Parathyroid adenoma (tissue), 2 donors: ENCODE data around the gene CTXN1.

Source experiments
- H2AFZ ChIP-seq: fragments of 300-600 bp; sonication (generic); one replicate; pipeline ENCODE4 v1.7.0; 2017; ENCODE audit warnings: antibody characterized with exemption, mild to moderate bottlenecking
- H3K27ac ChIP-seq: fragments of 300-600 bp; sonication (generic); one replicate; pipeline ENCODE4 v1.7.0; 2017
- H3K27me3 ChIP-seq: fragments of 300-600 bp; sonication (generic); one replicate; pipeline ENCODE4 v1.7.0; 2017; ENCODE audit warnings: low read length; ENCODE audit not compliant: control insufficient read depth, insufficient read depth
- H3K36me3 ChIP-seq: fragments of 300-600 bp; sonication (generic); one replicate; pipeline ENCODE4 v1.7.0; 2017; ENCODE audit warnings: low read length; ENCODE audit not compliant: control insufficient read depth, insufficient read depth
- H3K4me1 ChIP-seq: fragments of 300-600 bp; sonication (generic); one replicate; pipeline ENCODE4 v1.7.0; 2017; ENCODE audit warnings: control low read depth
- H3K4me2 ChIP-seq: fragments of 300-600 bp; sonication (generic); one replicate; pipeline ENCODE4 v1.7.0; 2017; ENCODE audit warnings: low read length
- H3K4me3 ChIP-seq: fragments of 300-600 bp; sonication (generic); one replicate; pipeline ENCODE4 v1.7.0; 2017; ENCODE audit warnings: low read depth, low read length
- H3K79me2 ChIP-seq: fragments of 300-600 bp; sonication (generic); one replicate; pipeline ENCODE4 v1.7.0; 2017; ENCODE audit warnings: control low read depth
- H3K9ac ChIP-seq: fragments of 300-600 bp; sonication (generic); one replicate; pipeline ENCODE4 v1.7.0; 2017; ENCODE audit warnings: mild to moderate bottlenecking
- H3K9me3 ChIP-seq: fragments of 300-600 bp; sonication (generic); one replicate; pipeline ENCODE4 v1.7.0; 2017; ENCODE audit warnings: low read length; ENCODE audit not compliant: control insufficient read depth
- TF ChIP-seq, protein P1 (sequence below): fragments of 300-600 bp; sonication (generic); IDR thresholded peaks from one replicate; pipeline ENCODE4 v1.7.0; 2017; ENCODE audit warnings: antibody characterized with exemption, mild to moderate bottlenecking
- donor health status: primary hyperparathyroidism.

CTXN1 gene

DNA sequence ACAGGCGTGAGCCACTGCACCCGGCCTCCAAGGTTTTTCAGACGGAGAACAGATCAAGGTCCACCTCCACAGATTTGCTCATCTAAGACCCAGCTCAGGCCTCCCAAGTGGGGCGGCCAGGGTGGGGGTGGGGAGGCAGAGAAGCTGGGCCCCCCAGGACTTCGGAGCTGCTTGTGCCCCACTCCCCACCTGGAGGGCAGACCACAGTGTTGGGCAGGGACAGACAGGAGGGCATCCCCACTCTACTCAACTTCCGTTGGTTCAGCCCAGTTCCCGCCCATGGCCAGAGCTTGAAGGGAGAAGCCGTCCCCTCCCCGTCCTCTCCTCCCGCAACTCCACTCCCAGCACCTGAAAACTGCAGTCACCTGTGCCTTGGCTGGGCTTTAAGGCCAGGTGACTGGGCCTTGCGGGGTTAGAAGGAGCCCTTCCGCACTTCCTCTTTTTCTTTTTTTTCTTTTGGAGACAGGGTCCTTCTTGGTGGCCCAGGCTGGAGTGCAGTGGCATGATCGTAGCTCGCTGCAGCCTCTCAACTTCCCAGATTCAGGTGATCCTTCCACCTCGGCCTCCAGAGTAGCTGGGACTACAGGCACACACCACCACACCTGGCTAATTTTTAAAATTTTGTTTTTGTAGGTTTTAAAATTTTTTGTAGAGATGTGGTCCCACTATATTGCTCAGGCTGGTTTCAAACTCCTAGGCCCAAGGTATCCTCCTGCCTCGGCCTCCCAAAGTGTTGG, 38.4 kb downstream of the CTXN1 start:
- no peaks in the 10 kb centered on the region for H3K4me1 ChIP-seq
- peak overlapping the region; percentile 50 for H3K4me2 ChIP-seq
- peak overlapping the region; percentile 72 for H2AFZ ChIP-seq
- H3K4me3 ChIP-seq: no peak overlapping the region
- no peak overlapping the region for H3K27ac ChIP-seq
- no peaks in the 10 kb centered on the region for H3K36me3 ChIP-seq
- no peaks in the 10 kb centered on the region for H3K79me2 ChIP-seq
- H3K9me3 ChIP-seq: no peaks in the 10 kb centered on the region
- no peak overlapping the region for H3K9ac ChIP-seq
- TF ChIP-seq, protein P1, sequence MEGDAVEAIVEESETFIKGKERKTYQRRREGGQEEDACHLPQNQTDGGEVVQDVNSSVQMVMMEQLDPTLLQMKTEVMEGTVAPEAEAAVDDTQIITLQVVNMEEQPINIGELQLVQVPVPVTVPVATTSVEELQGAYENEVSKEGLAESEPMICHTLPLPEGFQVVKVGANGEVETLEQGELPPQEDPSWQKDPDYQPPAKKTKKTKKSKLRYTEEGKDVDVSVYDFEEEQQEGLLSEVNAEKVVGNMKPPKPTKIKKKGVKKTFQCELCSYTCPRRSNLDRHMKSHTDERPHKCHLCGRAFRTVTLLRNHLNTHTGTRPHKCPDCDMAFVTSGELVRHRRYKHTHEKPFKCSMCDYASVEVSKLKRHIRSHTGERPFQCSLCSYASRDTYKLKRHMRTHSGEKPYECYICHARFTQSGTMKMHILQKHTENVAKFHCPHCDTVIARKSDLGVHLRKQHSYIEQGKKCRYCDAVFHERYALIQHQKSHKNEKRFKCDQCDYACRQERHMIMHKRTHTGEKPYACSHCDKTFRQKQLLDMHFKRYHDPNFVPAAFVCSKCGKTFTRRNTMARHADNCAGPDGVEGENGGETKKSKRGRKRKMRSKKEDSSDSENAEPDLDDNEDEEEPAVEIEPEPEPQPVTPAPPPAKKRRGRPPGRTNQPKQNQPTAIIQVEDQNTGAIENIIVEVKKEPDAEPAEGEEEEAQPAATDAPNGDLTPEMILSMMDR: no peak
- no peaks in the 10 kb centered on the region for H3K27me3 ChIP-seq

DNA sequence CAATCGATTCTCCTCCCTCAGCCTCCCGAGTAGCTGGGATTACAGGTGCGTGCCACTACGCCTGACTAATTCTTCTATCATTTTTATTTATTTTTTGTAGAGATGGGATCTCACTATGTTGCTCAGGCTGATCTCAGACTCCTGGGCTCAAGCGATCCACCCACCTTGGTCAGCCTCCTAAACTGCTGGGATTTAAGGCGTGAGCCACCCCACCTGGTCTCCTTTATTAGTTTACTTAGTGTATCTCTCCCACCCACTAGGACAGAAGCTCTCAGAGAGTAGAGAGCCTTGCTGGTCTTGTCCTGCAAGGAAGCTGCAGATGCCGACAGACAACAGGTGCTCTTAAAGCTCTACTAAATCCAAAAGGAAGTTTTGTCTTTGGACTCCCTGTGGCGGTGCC, 40.1 kb downstream of the CTXN1 start:
- H3K4me1 ChIP-seq: no peaks in the 10 kb centered on the region
- H3K9me3 ChIP-seq: no peaks in the 10 kb centered on the region
- no peak overlapping the region for H2AFZ ChIP-seq
- H3K4me2 ChIP-seq: no peak overlapping the region
- no peaks in the 10 kb centered on the region for H3K36me3 ChIP-seq
- H3K27me3 ChIP-seq: no peaks in the 10 kb centered on the region
- no peak overlapping the region for H3K4me3 ChIP-seq
- H3K79me2 ChIP-seq: no peaks in the 10 kb centered on the region
- H3K27ac ChIP-seq: no peak overlapping the region
- TF ChIP-seq, protein P1: no peak
- no peak overlapping the region for H3K9ac ChIP-seq

DNA sequence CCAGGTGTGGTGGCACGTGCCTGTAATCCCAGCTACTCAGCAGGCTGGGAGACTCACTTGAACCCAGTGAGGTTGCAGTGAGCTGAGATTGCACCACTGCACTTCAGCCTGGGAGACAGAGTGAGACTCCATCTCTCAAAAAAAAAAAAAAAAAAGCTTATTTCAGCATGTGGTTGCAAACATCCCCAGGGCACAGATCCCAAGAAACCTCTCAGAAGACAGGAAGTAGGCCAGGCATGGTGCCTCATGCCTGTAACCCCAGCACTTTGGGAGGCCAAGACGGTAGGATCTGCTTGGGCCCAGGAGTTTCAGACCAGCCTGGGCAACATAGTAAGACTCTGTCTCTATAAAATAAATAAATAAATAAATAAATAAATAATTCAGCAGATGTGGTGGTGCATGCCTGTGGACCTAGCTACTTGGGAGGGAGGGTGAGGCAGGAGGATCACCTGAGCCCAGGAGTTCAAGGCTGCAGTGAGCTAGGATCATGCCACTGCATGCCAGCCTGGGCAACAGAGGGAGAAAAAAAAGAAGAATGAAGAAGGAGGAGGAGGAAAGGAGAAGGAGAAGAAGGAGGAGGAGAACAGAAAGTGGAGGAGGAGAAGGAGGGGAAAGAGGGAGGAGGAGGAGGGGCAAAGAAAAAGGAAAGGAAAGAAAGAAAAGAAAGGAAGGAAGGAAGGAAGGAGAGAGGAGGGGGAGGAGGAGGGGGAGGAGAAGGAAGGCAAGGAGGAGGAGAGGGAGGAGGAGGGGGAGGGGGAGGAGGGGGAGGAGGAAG, 42.0 kb downstream of the CTXN1 start:
- Histone ChIP-seq H2AFZ (no peak overlapping the region), H3K4me2 (no peak overlapping the region), H3K27me3 (no peaks in the 10 kb centered on the region)

DNA sequence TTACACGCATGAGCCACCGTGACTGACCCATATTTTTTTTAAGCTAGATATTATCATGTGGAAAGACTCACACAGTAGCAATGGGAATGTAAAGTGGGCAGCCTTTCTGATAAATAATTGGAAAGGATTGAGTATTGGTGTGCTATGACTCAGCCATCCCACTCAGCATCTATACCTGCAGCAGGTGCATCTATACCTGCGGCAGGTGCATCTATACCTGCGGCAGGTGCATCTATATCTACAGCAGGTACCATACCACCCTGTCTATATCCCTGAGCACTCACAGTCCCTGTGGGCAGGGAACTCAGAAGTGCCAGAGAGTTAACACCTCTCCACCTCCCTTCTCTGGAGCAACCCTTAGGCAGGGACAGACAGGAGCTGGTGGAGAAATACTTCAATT, 42.8 kb downstream of the CTXN1 start:
- Histone ChIP-seq H3K79me2 (no peaks in the 10 kb centered on the region), H3K27ac (no peak overlapping the region), H3K9ac (no peak overlapping the region), H3K27me3 (no peaks in the 10 kb centered on the region), H2AFZ (no peak overlapping the region), H3K36me3 (no peaks in the 10 kb centered on the region), H3K4me3 (no peak overlapping the region), H3K9me3 (no peaks in the 10 kb centered on the region), H3K4me2 (no peak overlapping the region), H3K4me1 (no peaks in the 10 kb centered on the region)
- TF ChIP-seq, protein P1: no peak

More for the DNA sequence above, 42.0 kb downstream of the CTXN1 start:
- H3K4me1 ChIP-seq: no peaks in the 10 kb centered on the region
- TF ChIP-seq, protein P1: no peak
- no peaks in the 10 kb centered on the region for H3K36me3 ChIP-seq
- H3K79me2 ChIP-seq: no peaks in the 10 kb centered on the region
- no peaks in the 10 kb centered on the region for H3K9me3 ChIP-seq
- H3K4me3 ChIP-seq: no peak overlapping the region
- no peak overlapping the region for H3K27ac ChIP-seq
- H3K9ac ChIP-seq: no peak overlapping the region
